A549 treated with AZD9567 at 1 μM for 4 hours (cell line): ENCODE data around the gene ABCE1. TPM values are rescaled to one million over a fixed set of nuclear protein-coding genes. Genes with fewer than 3 reads are reported as not detected.

Source experiments
- total RNA-seq: library from RNA; stranded (reverse); fragments of 200-300 nt; extraction: Qiagen RNA extraction; gene quantifications from 5 replicates; pipeline ENCODE4 v1.2.3, GENCODE V29; 2022; ENCODE audit not compliant: insufficient read depth

ABCE1 gene
- total RNA-seq: 62.9 to 115 TPM (median 68.8 TPM) in 5 replicates

DNA sequence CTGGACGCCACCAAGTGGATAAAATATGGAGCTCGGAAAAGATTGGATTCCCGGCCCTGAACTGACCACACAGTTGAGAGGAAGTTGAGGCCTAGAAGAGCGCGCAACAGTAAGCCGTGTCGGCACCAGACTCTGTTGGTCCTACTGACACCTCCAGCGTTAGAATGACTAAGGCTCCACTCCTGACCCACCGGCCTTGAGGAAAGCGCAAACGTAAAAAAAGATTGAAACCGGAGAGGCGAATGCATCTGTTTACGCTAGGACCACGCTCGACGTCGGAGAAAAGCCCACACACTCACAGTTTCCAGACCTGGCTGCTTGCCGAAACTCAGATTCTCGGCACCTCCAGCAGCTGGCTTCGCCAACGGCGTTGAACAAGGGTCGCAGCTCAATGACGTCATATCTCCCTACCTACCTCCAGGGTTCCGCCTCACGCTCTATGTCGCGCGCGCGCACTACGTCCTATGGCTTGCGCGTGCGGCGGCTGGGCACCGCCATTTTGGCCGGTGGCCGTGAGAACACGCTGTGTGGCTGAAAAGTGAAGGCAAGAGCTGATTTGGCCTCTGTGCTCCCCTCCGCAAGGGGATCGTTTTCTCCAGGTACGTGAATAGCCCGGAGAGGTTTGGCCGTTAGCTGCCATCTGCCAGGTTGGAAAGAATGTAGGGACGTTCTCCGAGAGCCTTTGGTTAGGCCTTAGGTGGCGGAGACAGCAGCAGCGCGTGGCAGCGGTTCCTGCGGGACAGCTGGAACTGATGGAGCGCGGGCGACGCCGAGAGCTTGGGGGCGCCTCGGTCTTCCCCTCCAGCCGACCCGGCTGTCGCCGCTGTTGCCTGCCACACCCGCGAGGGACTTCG, at the start of gene ABCE1, which contains the start of gene ANAPC10:
Gene ABCE1 (plus strand): TSS at position 491 of the 854 bp plus-strand sequence. CDS start 6,102 bp downstream, outside the sequence.
Gene ANAPC10 (minus strand): TSS at position 376 of the 854 bp plus-strand sequence. CDS start 2,097 bp downstream, outside the sequence.

Other genes with a start within 250 kb of the ABCE1 start
- 12.2 to 14.1 TPM (median 13.0 TPM) in 5 replicates for gene ANAPC10, start 115 bp upstream of the ABCE1 start, total RNA-seq
- 11.6 to 15.4 TPM (median 14.3 TPM) in 5 replicates for gene OTUD4, start 82.3 kb downstream of the ABCE1 start, total RNA-seq